Rectal smooth muscle tissue (tissue), 1 donor: ENCODE results near the gene KRTAP4-11.
"Not testable (repeated sequence)": the region's sequence is repeated elsewhere in the genome, so short reads cannot be mapped to it uniquely, and the experiment has no call there.

Experiments
- H3K27ac ChIP-seq: one replicate; pipeline ENCODE4 v1.7.0; 2013; ENCODE audit warnings: low read depth, low read length, inconsistent platforms
- H3K27me3 ChIP-seq: one replicate; pipeline ENCODE4 v1.7.0; 2013; ENCODE audit warnings: low read length; ENCODE audit not compliant: control insufficient read depth, insufficient read depth
- H3K36me3 ChIP-seq: one replicate; pipeline ENCODE4 v1.7.0; 2013; ENCODE audit warnings: low read length; ENCODE audit not compliant: control insufficient read depth, insufficient read depth
- H3K4me1 ChIP-seq: one replicate; pipeline ENCODE4 v1.7.0; 2013; ENCODE audit warnings: low read length; ENCODE audit not compliant: control insufficient read depth, insufficient read depth
- H3K4me3 ChIP-seq: one replicate; pipeline ENCODE4 v1.7.0; 2013; ENCODE audit warnings: low read length
- H3K9ac ChIP-seq: one replicate; pipeline ENCODE4 v1.7.0; 2013; ENCODE audit warnings: low read length

The KRTAP4-11 gene

GRCh38 chr17:41144846-41145245 lies 26.7 kb upstream of the KRTAP4-11 start:
- Histone ChIP-seq H3K27me3 (no peaks in the 10 kb centered on the region), H3K36me3 (no peaks in the 10 kb centered on the region), H3K4me3 (no peak overlapping the region), H3K4me1 (no peaks in the 10 kb centered on the region), H3K9ac (no peak overlapping the region), H3K27ac (no peak overlapping the region)

- no peaks in the 10 kb centered on the region for H3K36me3 ChIP-seq
Measured at GRCh38 chr17:41141361-41141760, 23.2 kb upstream of the KRTAP4-11 start.

GRCh38 chr17:41140360-41141131 lies 22.4 kb upstream of the KRTAP4-11 start, which contains the start of gene KRTAP4-6:
TSS of gene KRTAP4-6 (minus strand) at chr17:41140544. CDS start at chr17:41140487, 57 bp downstream.
- Histone ChIP-seq H3K27me3 (no peaks in the 10 kb centered on the region), H3K9ac (no peak within 1 kb of the TSS), H3K4me3 (no peak within 1 kb of the TSS), H3K4me1 (no peaks in the 10 kb centered on the region), H3K27ac (no peak within 1 kb of the TSS), H3K36me3 (no peaks in the 10 kb centered on the region)

More at GRCh38 chr17:41141361-41141760, 23.2 kb upstream of the KRTAP4-11 start:
- Histone ChIP-seq H3K4me1 (no peaks in the 10 kb centered on the region), H3K27me3 (no peaks in the 10 kb centered on the region), H3K27ac (no peak overlapping the region), H3K9ac (no peak overlapping the region), H3K4me3 (no peak overlapping the region)

GRCh38 chr17:41139865-41140264 lies 21.7 kb upstream of the KRTAP4-11 start:
- not testable (repeated sequence) for H3K9ac ChIP-seq, H3K27me3 ChIP-seq, H3K27ac ChIP-seq, H3K4me3 ChIP-seq, H3K36me3 ChIP-seq, H3K4me1 ChIP-seq

- Histone ChIP-seq H3K27ac (no peak overlapping the region), H3K4me3 (no peak overlapping the region)
Measured at GRCh38 chr17:41133880-41134735, 15.9 kb upstream of the KRTAP4-11 start.

GRCh38 chr17:41131979-41132378 lies 13.8 kb upstream of the KRTAP4-11 start:
- H3K36me3 ChIP-seq, result no peaks in the 10 kb centered on the region
- no peak overlapping the region for H3K27ac ChIP-seq
- no peaks in the 10 kb centered on the region for H3K27me3 ChIP-seq
- H3K4me1 ChIP-seq, result no peaks in the 10 kb centered on the region
- H3K9ac ChIP-seq, result no peak overlapping the region
- H3K4me3 ChIP-seq, result no peak overlapping the region

More at GRCh38 chr17:41133880-41134735, 15.9 kb upstream of the KRTAP4-11 start:
- H3K36me3 ChIP-seq, result no peaks in the 10 kb centered on the region
- no peak overlapping the region for H3K9ac ChIP-seq
- H3K27me3 ChIP-seq, result no peaks in the 10 kb centered on the region
- H3K4me1 ChIP-seq, result no peaks in the 10 kb centered on the region

- H3K36me3 ChIP-seq, result no peaks in the 10 kb centered on the region
- no peaks in the 10 kb centered on the region for H3K4me1 ChIP-seq
- no peak overlapping the region for H3K4me3 ChIP-seq
- no peak overlapping the region for H3K9ac ChIP-seq
- H3K27ac ChIP-seq, result no peak overlapping the region
- no peaks in the 10 kb centered on the region for H3K27me3 ChIP-seq
Measured at GRCh38 chr17:41127371-41127770, 9.2 kb upstream of the KRTAP4-11 start.

GRCh38 chr17:41126412-41126811 lies 8.2 kb upstream of the KRTAP4-11 start:
- no peak overlapping the region for H3K27ac ChIP-seq
- no peaks in the 10 kb centered on the region for H3K36me3 ChIP-seq
- no peaks in the 10 kb centered on the region for H3K27me3 ChIP-seq
- no peaks in the 10 kb centered on the region for H3K4me1 ChIP-seq
- no peak overlapping the region for H3K9ac ChIP-seq
- H3K4me3 ChIP-seq, result no peak overlapping the region

GRCh38 chr17:41125064-41125463 lies 6.9 kb upstream of the KRTAP4-11 start:
- no peak overlapping the region for H3K27ac ChIP-seq
- H3K36me3 ChIP-seq, result no peaks in the 10 kb centered on the region
- no peak overlapping the region for H3K4me3 ChIP-seq
- no peaks in the 10 kb centered on the region for H3K4me1 ChIP-seq
- no peaks in the 10 kb centered on the region for H3K27me3 ChIP-seq
- H3K9ac ChIP-seq, result no peak overlapping the region

- H3K4me1 ChIP-seq, H3K36me3 ChIP-seq: not testable (repeated sequence)
Measured at GRCh38 chr17:41123991-41124371, 5.8 kb upstream of the KRTAP4-11 start, which contains the start of gene KRTAP4-12. TSS of gene KRTAP4-12 (minus strand) at chr17:41124182. CDS start at chr17:41124122, 60 bp downstream.

GRCh38 chr17:41123292-41123990 lies 5.3 kb upstream of the KRTAP4-11 start:
- not testable (repeated sequence) for H3K27ac ChIP-seq, H3K36me3 ChIP-seq, H3K4me3 ChIP-seq, H3K27me3 ChIP-seq, H3K4me1 ChIP-seq, H3K9ac ChIP-seq

More at GRCh38 chr17:41123991-41124371, 5.8 kb upstream of the KRTAP4-11 start, which contains the start of gene KRTAP4-12:
- not testable (repeated sequence) for H3K27ac ChIP-seq, H3K27me3 ChIP-seq, H3K4me3 ChIP-seq, H3K9ac ChIP-seq

- H3K4me1 ChIP-seq, result no peaks in the 10 kb centered on the region
- H3K36me3 ChIP-seq, result no peaks in the 10 kb centered on the region
- no peak overlapping the region for H3K27ac ChIP-seq
- no peaks in the 10 kb centered on the region for H3K27me3 ChIP-seq
- no peak overlapping the region for H3K4me3 ChIP-seq
- H3K9ac ChIP-seq, result no peak overlapping the region
Measured at GRCh38 chr17:41121742-41122141, 3.6 kb upstream of the KRTAP4-11 start.
